Measurements from ENCODE around the gene DNASE2B. TPM values are rescaled to one million over a fixed set of nuclear protein-coding genes. Genes with fewer than 3 reads are reported as not detected.

Gene DNASE2B
- total RNA-seq, 1 donor from 2014 or later = not detected

DNA sequence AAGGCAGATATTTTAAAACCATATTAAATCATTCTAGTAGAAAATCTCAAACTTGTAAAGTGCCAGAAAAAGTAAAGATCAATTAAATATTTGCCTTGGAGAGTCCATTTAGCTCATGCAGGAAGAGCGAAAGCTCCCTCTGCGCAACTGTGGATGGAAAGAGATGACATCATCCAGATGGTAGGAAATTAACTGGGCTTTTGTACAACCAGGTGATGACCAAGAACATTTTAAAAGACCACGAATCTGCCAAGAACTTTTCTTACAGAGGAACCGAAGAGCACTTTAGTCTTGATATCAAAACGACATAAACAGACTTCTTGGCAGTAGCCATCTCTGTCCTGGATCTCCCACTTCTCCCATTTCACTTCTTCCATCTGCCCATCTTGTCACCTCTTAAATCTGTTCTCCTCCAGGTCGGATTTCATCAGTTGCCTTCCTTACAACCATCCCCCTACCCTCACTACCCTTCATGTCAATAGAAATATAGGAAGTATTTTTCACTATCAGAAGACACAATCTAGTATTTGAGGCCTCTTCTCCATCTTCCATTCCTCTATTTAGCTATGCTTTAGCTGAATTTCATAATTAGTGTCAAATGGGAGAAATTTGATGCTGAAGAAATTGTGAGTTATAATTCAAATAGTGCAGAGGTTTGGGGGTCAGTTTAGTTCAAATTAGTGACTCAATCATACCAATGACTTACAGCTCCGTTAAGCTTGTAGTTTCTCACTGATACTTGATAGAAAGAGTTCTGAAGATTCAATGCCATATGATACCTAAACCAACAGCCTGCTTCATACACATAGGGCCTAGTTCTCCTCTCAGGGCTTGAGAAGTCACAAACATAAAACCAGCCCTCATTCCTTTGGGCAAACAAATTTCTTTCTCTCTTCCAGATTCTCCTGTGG is 22.0 kb upstream of the DNASE2B start:
- Histone ChIP-seq H3K27me3 (ENCODE audit: low read depth) (no peaks in the 10 kb centered on the region), H3K4me3 (no peak overlapping the region), H3K27ac (replicated peaks) (peak overlapping the region; percentile 41), H3K36me3 (no peaks in the 10 kb centered on the region), H3K4me1 (peaks cover 34% of the 10 kb centered on the region), H3K9me3 (replicated peaks) (no peaks in the 10 kb centered on the region)
- intact Hi-C loops (cut with micrococcal nuclease) = no loop called here
- TF ChIP-seq, protein P1, sequence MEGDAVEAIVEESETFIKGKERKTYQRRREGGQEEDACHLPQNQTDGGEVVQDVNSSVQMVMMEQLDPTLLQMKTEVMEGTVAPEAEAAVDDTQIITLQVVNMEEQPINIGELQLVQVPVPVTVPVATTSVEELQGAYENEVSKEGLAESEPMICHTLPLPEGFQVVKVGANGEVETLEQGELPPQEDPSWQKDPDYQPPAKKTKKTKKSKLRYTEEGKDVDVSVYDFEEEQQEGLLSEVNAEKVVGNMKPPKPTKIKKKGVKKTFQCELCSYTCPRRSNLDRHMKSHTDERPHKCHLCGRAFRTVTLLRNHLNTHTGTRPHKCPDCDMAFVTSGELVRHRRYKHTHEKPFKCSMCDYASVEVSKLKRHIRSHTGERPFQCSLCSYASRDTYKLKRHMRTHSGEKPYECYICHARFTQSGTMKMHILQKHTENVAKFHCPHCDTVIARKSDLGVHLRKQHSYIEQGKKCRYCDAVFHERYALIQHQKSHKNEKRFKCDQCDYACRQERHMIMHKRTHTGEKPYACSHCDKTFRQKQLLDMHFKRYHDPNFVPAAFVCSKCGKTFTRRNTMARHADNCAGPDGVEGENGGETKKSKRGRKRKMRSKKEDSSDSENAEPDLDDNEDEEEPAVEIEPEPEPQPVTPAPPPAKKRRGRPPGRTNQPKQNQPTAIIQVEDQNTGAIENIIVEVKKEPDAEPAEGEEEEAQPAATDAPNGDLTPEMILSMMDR (IDR thresholded peaks at IDR 0.05; ENCODE audit: borderline replicate concordance) = no peak
- DNase-seq = no peak

DNA sequence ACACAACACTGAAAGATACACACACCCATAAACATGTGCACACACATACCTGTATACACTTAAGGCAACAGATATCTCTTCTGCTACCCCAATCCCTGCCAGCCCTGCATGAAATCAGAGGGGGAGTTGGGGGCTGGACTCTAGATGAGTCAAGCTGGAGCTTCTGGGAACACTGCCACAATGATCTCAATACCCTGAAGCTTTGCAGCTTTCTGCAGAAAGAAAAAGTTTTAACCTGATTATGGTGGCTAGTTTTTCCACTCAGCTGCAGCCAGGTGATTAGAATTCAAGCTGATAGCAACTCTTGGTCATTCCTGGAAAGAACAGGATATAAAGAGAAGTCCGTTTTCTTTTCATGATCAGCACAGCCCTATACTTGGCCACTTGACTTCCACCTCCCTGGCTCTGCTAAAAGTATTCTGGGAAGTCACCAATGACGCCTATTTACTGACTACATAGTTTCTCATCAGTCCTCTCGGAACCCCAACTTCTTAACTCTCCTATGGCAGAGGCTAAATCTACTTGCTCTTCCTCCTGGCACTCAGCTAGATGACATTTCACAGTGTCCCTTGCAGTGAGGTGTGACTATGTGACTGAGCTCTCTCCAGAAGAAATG is 20.7 kb upstream of the DNASE2B start:
- Histone ChIP-seq H3K4me1 (peaks cover 34% of the 10 kb centered on the region), H3K9me3 (replicated peaks) (no peaks in the 10 kb centered on the region), H3K27me3 (ENCODE audit: low read depth) (no peaks in the 10 kb centered on the region), H3K36me3 (no peaks in the 10 kb centered on the region), H3K4me3 (no peak overlapping the region), H3K27ac (replicated peaks) (no peak overlapping the region)
- intact Hi-C loops (cut with micrococcal nuclease) = no loop called here
- TF ChIP-seq, protein P1 (IDR thresholded peaks at IDR 0.05; ENCODE audit: borderline replicate concordance) = no peak
- DNase-seq = no peak

DNA sequence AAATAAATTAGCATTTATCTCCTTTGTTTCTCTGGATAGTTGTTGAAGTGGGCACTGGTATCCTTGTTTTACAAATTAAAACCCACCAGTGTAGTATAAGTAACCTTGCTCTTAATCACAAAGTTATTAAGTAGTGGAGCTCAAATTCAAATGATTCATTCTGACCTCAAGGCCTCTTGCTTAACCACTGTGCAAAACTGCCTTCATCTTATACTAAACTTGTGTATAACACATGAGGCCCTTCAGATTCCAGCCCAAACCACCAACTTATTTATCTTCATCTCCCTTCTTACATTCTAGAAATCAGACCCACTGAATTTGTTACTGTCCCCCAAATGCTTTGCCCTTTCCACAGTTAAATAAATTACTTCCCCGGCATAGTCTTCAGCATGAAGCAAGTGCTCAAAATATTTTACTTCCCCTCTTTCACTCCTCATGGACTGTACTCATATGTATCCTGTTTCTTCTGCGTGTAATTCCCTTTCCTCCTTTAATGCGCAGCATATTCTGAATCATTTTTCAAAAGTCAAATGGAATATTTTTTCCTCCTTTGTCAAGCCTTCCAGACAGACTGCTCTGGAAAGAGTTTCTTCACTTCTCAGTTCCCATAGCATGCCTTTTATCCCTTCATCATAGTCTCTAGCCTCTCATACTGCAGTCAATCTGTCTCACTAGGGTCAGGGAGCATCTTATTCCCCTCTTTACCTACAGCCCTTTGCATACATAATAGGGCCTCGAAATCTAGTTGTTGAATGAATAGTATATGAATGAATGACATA is 19.0 kb upstream of the DNASE2B start:
- TF ChIP-seq, protein P1 (IDR thresholded peaks at IDR 0.05; ENCODE audit: borderline replicate concordance) = no peak
- no peak overlapping the region for H3K27ac ChIP-seq (replicated peaks)
- no peak for DNase-seq

DNA sequence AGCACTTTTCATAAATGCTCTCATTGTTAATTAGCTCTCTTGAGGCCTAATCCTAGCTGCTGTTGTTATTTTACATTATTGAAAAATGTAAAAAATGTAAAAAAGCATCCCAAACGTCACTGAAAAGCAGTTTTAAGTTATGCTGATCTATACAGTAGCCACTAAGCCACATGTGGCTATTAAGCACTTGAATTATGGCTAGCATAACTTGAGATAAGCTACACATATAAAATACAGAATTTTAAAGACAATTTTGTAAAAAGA is 18.4 kb upstream of the DNASE2B start:
- TF ChIP-seq, protein P1 (IDR thresholded peaks at IDR 0.05; ENCODE audit: borderline replicate concordance) = no peak
- intact Hi-C loops (cut with micrococcal nuclease) = no loop called here
- H3K4me1 ChIP-seq = peaks cover 23% of the 10 kb centered on the region
- H3K4me3 ChIP-seq = no peak overlapping the region
- no peaks in the 10 kb centered on the region for H3K27me3 ChIP-seq (ENCODE audit: low read depth)
- H3K9me3 ChIP-seq (replicated peaks) = no peaks in the 10 kb centered on the region
- H3K36me3 ChIP-seq = no peaks in the 10 kb centered on the region
- no peak overlapping the region for H3K27ac ChIP-seq (replicated peaks)
- no peak for DNase-seq

More for the DNA sequence above, 19.0 kb upstream of the DNASE2B start:
- H3K9me3 ChIP-seq (replicated peaks) = no peaks in the 10 kb centered on the region
- intact Hi-C loops (cut with micrococcal nuclease) = no loop called here
- peaks cover 28% of the 10 kb centered on the region for H3K4me1 ChIP-seq
- no peaks in the 10 kb centered on the region for H3K27me3 ChIP-seq (ENCODE audit: low read depth)
- no peak overlapping the region for H3K4me3 ChIP-seq
- H3K36me3 ChIP-seq = no peaks in the 10 kb centered on the region

DNA sequence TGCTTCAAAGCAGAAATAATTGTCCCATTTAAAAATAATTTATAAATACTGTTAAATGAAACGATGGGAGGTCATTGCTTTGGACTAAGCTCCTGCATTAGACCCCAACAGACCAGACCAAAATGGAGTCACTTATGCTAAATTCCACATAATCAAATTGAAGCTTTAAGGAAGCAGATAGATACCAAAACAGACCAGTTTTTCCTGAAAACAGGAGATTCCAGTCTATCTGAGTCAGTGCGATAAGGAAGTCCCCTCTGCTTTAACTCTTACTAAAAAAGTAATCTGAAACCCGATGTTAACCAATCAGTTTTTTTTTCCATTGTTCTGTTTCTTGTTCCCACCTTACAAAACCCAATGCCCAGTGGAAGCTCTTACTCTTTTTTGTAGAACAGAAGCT is 16.2 kb upstream of the DNASE2B start:
- DNase-seq = no peak
- no peak overlapping the region for H3K27ac ChIP-seq (replicated peaks)
- TF ChIP-seq, protein P1 (IDR thresholded peaks at IDR 0.05; ENCODE audit: borderline replicate concordance) = no peak
- peaks cover 9% of the 10 kb centered on the region for H3K4me1 ChIP-seq
- intact Hi-C loops (cut with micrococcal nuclease) = no loop called here
- H3K9me3 ChIP-seq (replicated peaks) = no peaks in the 10 kb centered on the region
- no peaks in the 10 kb centered on the region for H3K27me3 ChIP-seq (ENCODE audit: low read depth)
- H3K4me3 ChIP-seq = no peak overlapping the region
- no peaks in the 10 kb centered on the region for H3K36me3 ChIP-seq
